Anterior cingulate cortex (tissue), 58 donors: Measurements from ENCODE around the gene PCCB.
"Not testable (repeated sequence)": the region's sequence is repeated elsewhere in the genome, so short reads cannot be mapped to it uniquely, and the experiment has no call there.

Experiments used
- DNase-seq, 58 donors: peaks; one replicate each; lab custom pipeline; 2025; lab: John Stamatoyannopoulos, UW

Gene PCCB

GRCh38 chr3:136261826-136262225 lies 11.7 kb downstream of the PCCB start:
- DNase-seq: no peak

- DNase-seq: no peak
Observed at GRCh38 chr3:136262559-136262958, 12.4 kb downstream of the PCCB start.

- no peak for DNase-seq
Observed at GRCh38 chr3:136263251-136263650, 13.1 kb downstream of the PCCB start.

- not testable (repeated sequence) for DNase-seq
Observed at GRCh38 chr3:136266468-136267125, 16.5 kb downstream of the PCCB start.

- DNase-seq: no peak
Observed at GRCh38 chr3:136267235-136267634, 17.1 kb downstream of the PCCB start.

GRCh38 chr3:136270179-136270578 lies 20.0 kb downstream of the PCCB start:
- DNase-seq: no peak

- DNase-seq: not testable (repeated sequence)
Observed at GRCh38 chr3:136271626-136272025, 21.5 kb downstream of the PCCB start.

GRCh38 chr3:136276049-136276755 lies 26.1 kb downstream of the PCCB start:
- no peak for DNase-seq

- no peak for DNase-seq
Observed at GRCh38 chr3:136277115-136277514, 27.0 kb downstream of the PCCB start.

GRCh38 chr3:136277634-136278033 lies 27.5 kb downstream of the PCCB start:
- DNase-seq: no peak

- no peak for DNase-seq
Observed at GRCh38 chr3:136279092-136279491, 29.0 kb downstream of the PCCB start.

- DNase-seq: no peak
Observed at GRCh38 chr3:136280961-136281360, 30.8 kb downstream of the PCCB start.

- no peak for DNase-seq
Observed at GRCh38 chr3:136281966-136282520, 31.9 kb downstream of the PCCB start.

- no peak for DNase-seq
Observed at GRCh38 chr3:136283627-136284026, 33.5 kb downstream of the PCCB start.

GRCh38 chr3:136291302-136291701 lies 41.2 kb downstream of the PCCB start:
- DNase-seq: no peak

GRCh38 chr3:136292500-136292899 lies 42.4 kb downstream of the PCCB start:
- DNase-seq: no peak

- no peak for DNase-seq
Observed at GRCh38 chr3:136293279-136293678, 43.1 kb downstream of the PCCB start.

- DNase-seq: no peak
Observed at GRCh38 chr3:136294176-136294575, 44.0 kb downstream of the PCCB start.

GRCh38 chr3:136296960-136297359 lies 46.8 kb downstream of the PCCB start:
- no peak for DNase-seq

GRCh38 chr3:136297826-136298225 lies 47.7 kb downstream of the PCCB start:
- DNase-seq: no peak

GRCh38 chr3:136300444-136300843 lies 50.3 kb downstream of the PCCB start:
- DNase-seq: no peak

- no peak for DNase-seq
Observed at GRCh38 chr3:136305879-136306278, 55.7 kb downstream of the PCCB start.
